Neural progenitor cell (in vitro differentiated cells): ENCODE data around the gene GRIFIN. TPM values are rescaled to one million over a fixed set of nuclear protein-coding genes. Genes with fewer than 3 reads are reported as not detected.

Source experiments
- DNase-seq: peaks from one replicate; pipeline ENCODE4 v3.0.0-alpha.2; 2016; ENCODE audit warnings: low spot score
- H2AFZ ChIP-seq: fragments of 200-600 bp; sonication (generic); replicated peaks from 2 replicates; pipeline ENCODE4 v1.6.1; 2016; ENCODE audit warnings: antibody characterized with exemption
- H3F3A ChIP-seq: fragments of 200-600 bp; sonication (generic); 2 replicates; pipeline ENCODE4 v1.6.1; 2016; ENCODE audit warnings: antibody characterized with exemption, low read depth
- H3K27ac ChIP-seq: fragments of 200-600 bp; sonication (generic); 2 replicates; pipeline ENCODE4 v1.5.1; 2016; ENCODE audit warnings: mild to moderate bottlenecking
- H3K27me3 ChIP-seq: fragments of 200-600 bp; sonication (generic); 2 replicates; pipeline ENCODE4 v1.6.1; 2016; ENCODE audit warnings: mild to moderate bottlenecking, moderate library complexity
- H3K36me3 ChIP-seq: fragments of 200-600 bp; sonication (generic); 2 replicates; pipeline ENCODE4 v1.5.1; 2016
- H3K4me1 ChIP-seq: fragments of 200-600 bp; sonication (generic); 2 replicates; pipeline ENCODE4 v1.6.1; 2016; ENCODE audit warnings: mixed run types
- H3K4me2 ChIP-seq: fragments of 200-600 bp; sonication (generic); 2 replicates; pipeline ENCODE4 v1.6.1; 2016
- H3K4me3 ChIP-seq: fragments of 200-600 bp; sonication (generic); 2 replicates; pipeline ENCODE4 v1.5.1; 2016
- H3K79me2 ChIP-seq: fragments of 200-600 bp; sonication (generic); 2 replicates; pipeline ENCODE4 v1.6.1; 2016; ENCODE audit warnings: low read depth
- H3K9ac ChIP-seq: fragments of 200-600 bp; sonication (generic); 2 replicates; pipeline ENCODE4 v1.6.1; 2016
- H3K9me3 ChIP-seq: fragments of 200-600 bp; sonication (generic); 2 replicates; pipeline ENCODE4 v1.5.1; 2016; ENCODE audit warnings: low read depth
- H4K20me1 ChIP-seq: fragments of 200-600 bp; sonication (generic); 2 replicates; pipeline ENCODE4 v1.6.1; 2016; ENCODE audit warnings: low read depth
- H3K27ac Mint-ChIP-seq: 3 replicates; pipeline ENCODE4 v1.8.0; 2021; ENCODE audit warnings: mixed read lengths
- H3K27me3 Mint-ChIP-seq: 2 replicates; pipeline ENCODE4 v1.8.0; 2022; ENCODE audit warnings: low read depth, mild to moderate bottlenecking, inconsistent platforms, moderate library complexity, mixed read lengths; ENCODE audit not compliant: insufficient read depth
- H3K36me3 Mint-ChIP-seq: 3 replicates; pipeline ENCODE4 v1.8.0; 2021; ENCODE audit warnings: mixed read lengths
- H3K4me1 Mint-ChIP-seq: 3 replicates; pipeline ENCODE4 v1.8.0; 2021; ENCODE audit warnings: mixed read lengths
- H3K4me3 Mint-ChIP-seq: 3 replicates; pipeline ENCODE4 v1.8.0; 2021; ENCODE audit warnings: mild to moderate bottlenecking, moderate library complexity, mixed read lengths
- H3K9me3 Mint-ChIP-seq: 3 replicates; pipeline ENCODE4 v1.8.0; 2020; ENCODE audit warnings: mixed read lengths
- EZH2 ChIP-seq: fragments of 200-600 bp; sonication (generic); IDR thresholded peaks from 2 replicates; pipeline ENCODE4 v1.6.1; 2017; ENCODE audit warnings: antibody characterized with exemption, mild to moderate bottlenecking, moderate library complexity
- EZH2phosphoT487 ChIP-seq: fragments of 200-600 bp; sonication (generic); IDR thresholded peaks from 2 replicates; pipeline ENCODE4 v1.6.1; 2017; ENCODE audit warnings: antibody characterized with exemption
- total RNA-seq: library from RNA; depleted of rRNA; stranded (reverse); fragments of >200 nt; gene quantifications from 2 replicates; pipeline ENCODE4 v1.2.3, GENCODE V29; 2015; ENCODE audit warnings: low replicate concordance
- TF ChIP-seq, protein P1 (sequence below): fragments of 200-600 bp; sonication (generic); IDR thresholded peaks from 2 replicates; pipeline ENCODE4 v1.5.1; 2017; ENCODE audit warnings: antibody characterized with exemption, mild to moderate bottlenecking

Gene GRIFIN
- total RNA-seq, 1 donor from 2014 or later: not detected

DNA sequence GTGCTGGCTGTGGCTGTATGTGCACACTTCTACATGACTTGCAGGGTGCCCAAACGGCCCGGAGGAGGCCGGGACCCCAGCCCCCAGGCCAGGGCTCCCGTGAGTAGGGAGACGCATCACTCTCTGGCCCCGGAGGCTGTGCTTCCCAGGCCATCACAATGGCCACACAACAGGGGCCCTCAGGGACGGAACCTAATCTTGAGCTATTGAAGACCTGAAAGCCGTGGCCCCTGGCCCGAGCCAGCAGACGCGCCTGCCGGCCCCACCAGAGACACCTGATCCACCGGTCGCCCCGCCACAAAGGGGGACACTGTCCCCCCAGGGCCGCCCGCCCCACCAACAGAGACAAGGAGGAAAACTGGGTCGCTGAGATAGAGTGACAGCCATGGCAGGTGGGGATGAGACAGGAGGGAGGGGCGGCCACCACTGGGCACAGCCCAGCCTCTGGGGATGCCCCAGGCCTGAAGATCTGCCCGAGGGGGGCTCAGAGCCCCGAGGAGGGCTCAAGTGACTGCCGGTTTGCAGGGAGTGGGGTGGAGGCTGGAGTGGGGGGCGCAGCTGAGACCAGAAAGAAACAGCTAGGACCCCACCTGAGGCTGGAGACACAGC lies 33.2 kb upstream of the GRIFIN start:
- H3K36me3 Mint-ChIP-seq: no peaks in the 10 kb centered on the region
- no peak for TF ChIP-seq EZH2phosphoT487
- H3K27ac Mint-ChIP-seq: peak overlapping the region; percentile 90
- DNase-seq: peak; percentile 66
- H3K27me3 Mint-ChIP-seq: peaks cover 14% of the 10 kb centered on the region
- Histone ChIP-seq H3K27me3 (no peaks in the 10 kb centered on the region), H3K27ac (peak overlapping the region; percentile 62), H3K4me1 (peaks cover 44% of the 10 kb centered on the region), H3K9me3 (no peaks in the 10 kb centered on the region), H3K36me3 (no peaks in the 10 kb centered on the region), H2AFZ (no peak overlapping the region), H3K9ac (no peak overlapping the region), H3K79me2 (no peaks in the 10 kb centered on the region), H3F3A (peaks cover 25% of the 10 kb centered on the region), H3K4me2 (peak overlapping the region; percentile 64), H4K20me1 (no peaks in the 10 kb centered on the region), H3K4me3 (no peak overlapping the region)
- H3K4me1 Mint-ChIP-seq: peaks cover 44% of the 10 kb centered on the region
- H3K4me3 Mint-ChIP-seq: peak overlapping the region; percentile 67
- H3K9me3 Mint-ChIP-seq: no peaks in the 10 kb centered on the region

DNA sequence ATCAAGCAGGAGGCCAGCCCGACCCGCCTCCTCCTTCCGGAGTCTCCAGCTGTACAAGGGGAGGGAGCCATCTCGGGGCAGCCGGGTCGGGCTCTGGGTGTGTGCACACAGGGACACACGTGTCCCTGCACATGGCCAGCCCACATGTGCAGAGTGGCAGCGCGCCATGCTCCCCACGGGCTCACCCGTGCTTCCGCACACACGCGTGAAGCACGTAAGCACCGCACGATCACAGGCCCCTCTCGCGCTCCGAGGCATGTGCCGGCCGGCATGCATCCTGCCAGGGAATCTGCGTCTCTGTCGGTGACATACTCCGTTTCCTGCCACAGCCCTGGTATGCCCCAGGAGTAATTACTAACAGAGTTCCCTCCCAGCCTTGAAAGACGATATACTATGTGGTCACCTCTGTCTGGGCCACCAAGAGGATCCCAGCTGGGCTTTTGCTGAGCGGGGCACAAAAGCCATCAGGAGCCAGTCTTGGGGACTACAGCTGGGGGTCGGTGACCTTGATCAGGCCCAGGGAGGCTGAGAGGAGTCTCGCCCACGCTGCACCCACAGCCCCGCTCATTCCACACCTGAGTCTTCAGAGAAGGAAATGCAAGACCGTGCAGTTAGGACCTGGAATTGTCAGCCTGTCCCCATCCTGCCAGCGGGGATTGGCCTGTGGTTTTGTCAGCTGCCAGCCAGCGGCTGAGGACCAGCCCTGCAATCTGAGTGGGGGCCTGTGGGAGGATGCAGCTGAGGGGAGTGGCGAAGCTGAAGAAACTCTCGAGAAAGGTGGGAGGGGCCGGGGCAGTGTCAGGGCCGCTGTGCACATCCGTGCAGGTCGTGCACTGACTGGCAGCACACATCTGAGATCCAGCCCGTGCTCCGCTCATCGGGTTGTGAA lies 32.4 kb upstream of the GRIFIN start:
- Histone ChIP-seq H4K20me1 (no peaks in the 10 kb centered on the region), H3K4me2 (peak overlapping the region; percentile 64), H3K27me3 (no peaks in the 10 kb centered on the region), H3K4me3 (no peak overlapping the region), H2AFZ (no peak overlapping the region), H3K4me1 (peaks cover 41% of the 10 kb centered on the region), H3K9me3 (no peaks in the 10 kb centered on the region), H3K9ac (no peak overlapping the region), H3F3A (peaks cover 25% of the 10 kb centered on the region), H3K27ac (peak overlapping the region; percentile 62), H3K79me2 (no peaks in the 10 kb centered on the region), H3K36me3 (no peaks in the 10 kb centered on the region)
- H3K9me3 Mint-ChIP-seq: no peaks in the 10 kb centered on the region
- peak; percentile 48 for DNase-seq
- no peak for TF ChIP-seq EZH2
- TF ChIP-seq EZH2phosphoT487: no peak
- TF ChIP-seq, protein P1, sequence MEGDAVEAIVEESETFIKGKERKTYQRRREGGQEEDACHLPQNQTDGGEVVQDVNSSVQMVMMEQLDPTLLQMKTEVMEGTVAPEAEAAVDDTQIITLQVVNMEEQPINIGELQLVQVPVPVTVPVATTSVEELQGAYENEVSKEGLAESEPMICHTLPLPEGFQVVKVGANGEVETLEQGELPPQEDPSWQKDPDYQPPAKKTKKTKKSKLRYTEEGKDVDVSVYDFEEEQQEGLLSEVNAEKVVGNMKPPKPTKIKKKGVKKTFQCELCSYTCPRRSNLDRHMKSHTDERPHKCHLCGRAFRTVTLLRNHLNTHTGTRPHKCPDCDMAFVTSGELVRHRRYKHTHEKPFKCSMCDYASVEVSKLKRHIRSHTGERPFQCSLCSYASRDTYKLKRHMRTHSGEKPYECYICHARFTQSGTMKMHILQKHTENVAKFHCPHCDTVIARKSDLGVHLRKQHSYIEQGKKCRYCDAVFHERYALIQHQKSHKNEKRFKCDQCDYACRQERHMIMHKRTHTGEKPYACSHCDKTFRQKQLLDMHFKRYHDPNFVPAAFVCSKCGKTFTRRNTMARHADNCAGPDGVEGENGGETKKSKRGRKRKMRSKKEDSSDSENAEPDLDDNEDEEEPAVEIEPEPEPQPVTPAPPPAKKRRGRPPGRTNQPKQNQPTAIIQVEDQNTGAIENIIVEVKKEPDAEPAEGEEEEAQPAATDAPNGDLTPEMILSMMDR: no peak
- H3K4me3 Mint-ChIP-seq: peak overlapping the region; percentile 35
- H3K36me3 Mint-ChIP-seq: no peaks in the 10 kb centered on the region
- H3K27ac Mint-ChIP-seq: peak overlapping the region; percentile 87
- H3K4me1 Mint-ChIP-seq: peaks cover 51% of the 10 kb centered on the region
- H3K27me3 Mint-ChIP-seq: peaks cover 14% of the 10 kb centered on the region

DNA sequence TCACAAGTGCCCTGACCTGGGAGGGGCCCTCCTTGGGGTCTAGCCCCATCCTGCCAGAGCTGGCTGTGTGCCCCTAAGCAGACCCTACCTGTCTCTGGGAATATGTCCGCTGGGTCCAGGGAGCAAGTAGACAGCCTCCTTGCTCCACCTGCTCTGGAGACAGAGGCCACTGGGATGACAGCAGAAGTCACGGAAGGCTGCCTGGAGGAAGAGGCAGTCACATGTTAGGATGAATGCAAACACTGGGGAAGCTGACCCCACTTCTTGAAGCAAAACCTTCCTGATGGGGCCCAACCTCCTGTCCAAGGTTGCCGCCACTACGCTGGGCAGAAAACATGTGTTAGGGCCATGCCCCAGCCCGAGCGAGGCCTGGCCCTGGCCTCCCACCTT lies 31.7 kb upstream of the GRIFIN start:
- H3K9ac ChIP-seq: no peak overlapping the region
- H3K36me3 ChIP-seq: no peaks in the 10 kb centered on the region
- no peaks in the 10 kb centered on the region for H3K79me2 ChIP-seq
- no peaks in the 10 kb centered on the region for H3K36me3 Mint-ChIP-seq
- no peak overlapping the region for H3K4me2 ChIP-seq
- no peak overlapping the region for H2AFZ ChIP-seq
- H3K9me3 Mint-ChIP-seq: no peaks in the 10 kb centered on the region
- H3K27me3 ChIP-seq: no peaks in the 10 kb centered on the region
- TF ChIP-seq, protein P1: no peak
- TF ChIP-seq EZH2phosphoT487 (no peak), EZH2 (no peak)
- no peaks in the 10 kb centered on the region for H4K20me1 ChIP-seq
- H3K4me3 Mint-ChIP-seq: no peak overlapping the region
- H3F3A ChIP-seq: peaks cover 25% of the 10 kb centered on the region
- peaks cover 53% of the 10 kb centered on the region for H3K4me1 Mint-ChIP-seq
- peaks cover 14% of the 10 kb centered on the region for H3K27me3 Mint-ChIP-seq
- no peak for DNase-seq
- no peaks in the 10 kb centered on the region for H3K9me3 ChIP-seq
- no peak overlapping the region for H3K27ac ChIP-seq
- no peak overlapping the region for H3K4me3 ChIP-seq
- H3K4me1 ChIP-seq: peaks cover 37% of the 10 kb centered on the region
- no peak overlapping the region for H3K27ac Mint-ChIP-seq
